NCI-H748 (cell line): ENCODE data around the gene SRL.
"Not testable (repeated sequence)": the region's sequence is repeated elsewhere in the genome, so short reads cannot be mapped to it uniquely, and the experiment has no call there.

Experiments used
- DNase-seq: peaks from one replicate; lab custom pipeline; 2025; ENCODE audit not compliant: unreplicated experiment; lab: John Stamatoyannopoulos, UW

SRL gene

DNA sequence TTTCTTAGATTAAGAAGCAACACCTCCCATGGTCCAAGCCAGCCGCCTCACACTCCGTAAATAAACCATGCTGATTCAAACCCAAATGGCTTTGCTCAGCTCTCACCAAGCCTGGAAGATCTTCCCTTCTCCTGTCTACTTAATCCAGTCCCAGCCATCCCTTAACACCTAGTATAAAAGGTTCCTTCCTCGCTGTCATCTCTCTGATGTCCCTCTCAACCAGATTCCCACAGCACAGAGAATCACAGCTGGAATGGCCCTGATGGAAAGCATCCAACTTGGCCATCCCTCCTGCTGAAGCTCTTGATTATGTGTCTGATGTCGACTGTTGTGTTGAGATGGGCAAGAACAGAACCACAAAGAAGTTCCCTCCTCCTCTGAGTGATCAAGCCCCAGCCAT, 75.1 kb downstream of the SRL start:
- DNase-seq = no peak

DNA sequence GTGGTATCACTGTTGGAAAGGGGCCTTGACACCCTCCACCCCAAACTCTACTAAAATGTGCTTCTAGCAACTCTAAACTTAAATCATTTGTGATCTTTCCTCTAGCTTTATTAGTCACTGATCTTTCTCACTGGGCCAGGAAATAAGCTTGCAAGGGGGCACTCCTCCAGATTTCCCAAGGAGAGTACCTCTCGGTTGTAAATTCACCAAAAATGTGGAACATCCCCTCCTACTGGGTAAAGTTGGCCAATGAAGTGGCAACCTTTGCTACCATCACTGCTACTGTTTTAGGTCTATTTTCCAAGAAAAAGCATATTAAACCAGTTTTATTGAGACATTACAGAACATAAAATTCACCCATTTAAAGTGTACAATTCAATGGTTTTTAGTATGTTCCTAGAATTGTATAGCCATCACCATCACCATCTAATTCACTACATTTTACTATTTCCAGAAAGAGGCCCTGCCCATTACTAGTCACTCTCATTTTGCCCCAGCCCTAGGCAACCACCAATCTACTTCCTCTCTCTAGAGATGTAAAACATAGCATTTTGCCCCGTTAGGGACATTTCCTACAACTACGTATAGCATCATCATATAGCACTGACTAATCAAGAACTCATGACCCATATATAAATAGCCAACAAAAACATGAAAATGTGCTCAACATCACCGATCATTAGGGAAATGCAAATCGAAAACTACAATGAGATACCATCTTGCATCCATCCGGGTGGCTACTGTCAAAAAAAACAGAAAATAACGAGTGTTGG, 81.0 kb downstream of the SRL start:
- DNase-seq = no peak

DNA sequence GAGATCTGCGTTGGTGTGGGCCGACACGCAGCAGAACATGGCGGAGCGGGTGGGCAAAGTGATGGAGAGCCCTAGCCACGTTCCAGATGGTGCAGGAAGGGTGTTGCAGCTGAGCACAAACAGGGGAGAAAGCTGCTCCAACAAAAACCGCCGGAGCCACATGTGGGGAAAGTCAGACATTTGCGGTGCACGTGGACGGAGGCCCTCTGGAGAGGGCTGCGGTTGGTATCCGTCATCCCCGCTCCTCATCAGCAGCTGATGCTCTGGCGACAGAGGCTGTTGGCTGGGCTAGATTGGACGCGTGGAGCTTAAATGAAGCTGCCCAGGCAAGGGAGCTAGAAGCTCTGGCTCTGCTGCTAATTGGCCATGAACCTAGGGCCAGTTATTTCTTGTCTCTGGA, 82.2 kb downstream of the SRL start:
- DNase-seq = no peak

DNA sequence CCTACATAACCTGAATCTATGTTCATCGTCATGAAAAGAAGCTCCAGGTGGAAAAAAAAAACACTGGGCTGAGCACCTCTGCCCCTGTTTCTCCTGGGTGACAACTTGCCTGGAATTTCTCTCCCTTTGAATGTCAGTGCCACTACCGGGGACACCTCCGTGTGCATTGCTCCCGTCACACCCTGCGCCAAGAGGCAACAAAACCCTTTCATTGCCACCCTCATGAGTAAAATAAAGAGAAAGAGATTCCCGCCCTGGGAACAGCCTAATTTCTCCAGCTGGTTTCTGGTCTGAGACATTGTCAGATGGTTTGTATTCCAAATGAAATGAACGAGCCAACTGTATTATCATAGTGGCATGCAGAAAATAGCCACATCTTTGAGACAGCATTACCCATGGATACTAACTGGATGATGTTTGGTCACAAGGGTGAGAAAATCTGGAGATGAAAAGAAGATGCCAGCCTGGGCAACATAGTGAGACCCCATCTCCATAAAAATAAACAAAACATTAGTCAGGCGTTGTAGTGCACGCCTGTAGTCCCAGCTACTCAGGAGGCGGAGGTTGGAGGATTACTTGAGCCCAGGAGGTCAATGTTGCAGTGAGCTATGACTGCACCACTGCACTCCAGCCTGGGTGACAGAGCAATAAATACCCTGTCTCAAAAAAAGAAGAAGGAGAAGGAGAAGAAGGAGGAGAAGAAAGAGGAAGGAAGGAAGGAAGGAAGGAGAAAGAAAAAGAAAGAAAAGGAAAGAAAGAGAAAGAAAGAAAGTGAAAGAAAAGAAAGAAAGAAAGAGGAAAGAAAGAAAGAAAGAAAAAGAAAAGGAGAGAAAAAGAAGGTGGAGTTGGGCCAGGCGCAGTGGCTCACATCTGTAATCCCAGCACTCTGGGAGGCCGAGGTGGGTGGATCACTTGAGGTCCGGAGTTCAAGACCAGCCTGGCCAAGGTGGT, 83.5 kb downstream of the SRL start:
- DNase-seq = no peak

DNA sequence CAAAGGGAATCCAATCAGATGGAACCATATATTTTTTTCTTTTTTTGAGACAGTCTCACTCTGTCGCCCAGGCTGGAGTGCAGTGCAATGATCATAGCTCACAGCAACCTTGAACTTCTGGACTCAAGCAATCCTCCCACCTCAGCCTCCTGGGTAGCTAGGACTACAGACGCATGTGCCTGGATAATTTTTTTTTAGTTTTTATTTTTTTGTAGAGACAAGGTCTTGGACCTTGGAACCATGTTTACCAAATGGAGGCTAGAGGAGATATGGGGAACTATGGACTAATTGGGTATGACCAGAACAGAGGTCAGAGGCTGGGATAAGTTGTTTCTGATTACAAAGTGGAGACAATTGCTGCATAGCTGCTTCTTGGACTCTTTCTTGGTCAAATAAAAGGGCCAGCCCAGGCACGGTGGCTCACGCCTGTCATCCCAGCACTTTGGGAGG, 84.5 kb downstream of the SRL start:
- DNase-seq = no peak

DNA sequence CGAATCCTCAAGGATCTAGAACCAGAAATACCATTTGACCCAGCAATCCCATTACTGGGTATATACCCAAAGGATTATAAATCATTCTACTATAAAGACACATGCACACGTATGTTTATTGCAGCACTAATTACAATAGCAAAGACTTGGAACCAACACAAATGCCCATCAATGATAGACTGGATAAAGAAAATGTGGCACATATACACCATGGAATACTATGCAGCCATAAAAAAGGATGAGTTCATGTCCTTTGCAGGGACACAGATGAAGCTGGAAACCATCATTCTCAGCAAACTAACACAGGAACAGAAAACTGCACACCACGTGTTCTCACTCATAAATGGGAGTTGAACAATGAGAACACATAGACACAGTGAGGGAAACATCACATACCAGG, 85.4 kb downstream of the SRL start:
- DNase-seq = not testable (repeated sequence)

DNA sequence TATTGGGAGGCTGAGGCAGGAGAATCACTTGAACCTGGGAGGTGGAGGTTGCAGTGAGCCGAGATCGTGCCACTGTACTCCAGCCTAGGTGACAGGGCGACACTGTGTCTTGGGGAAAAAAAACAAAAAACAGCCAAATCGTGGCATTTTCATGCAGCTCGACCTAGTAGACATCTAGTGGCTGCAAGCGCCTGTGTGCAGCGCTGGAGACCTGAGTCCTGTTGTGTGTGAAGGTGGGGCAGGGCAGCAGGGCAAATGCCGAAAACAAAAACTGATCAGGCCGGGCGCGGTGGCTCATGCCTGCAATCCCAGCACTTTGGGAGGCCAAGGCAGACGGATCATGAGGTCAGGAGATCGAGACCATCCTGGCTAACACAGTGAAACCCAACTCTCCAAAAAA, 88.5 kb downstream of the SRL start:
- DNase-seq = not testable (repeated sequence)

DNA sequence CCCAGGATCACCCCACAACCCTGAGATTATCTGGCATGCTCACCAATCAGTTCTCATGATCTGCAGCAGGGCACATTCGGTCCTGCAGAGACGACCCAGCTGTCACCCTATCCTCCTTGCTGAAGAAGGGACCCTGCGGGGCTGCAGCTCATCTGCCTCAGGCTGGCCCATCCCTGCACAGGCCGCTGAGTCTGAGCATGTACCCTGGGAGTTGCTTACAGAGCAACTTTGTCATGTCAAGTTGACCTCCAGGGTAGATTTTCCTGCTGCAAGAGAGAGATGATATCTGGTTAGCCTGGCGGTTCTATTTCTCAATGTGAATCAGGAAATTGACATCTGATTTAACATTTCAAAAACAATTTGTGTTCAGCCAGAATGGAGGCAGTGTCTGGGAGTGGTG, 89.6 kb downstream of the SRL start:
- DNase-seq = no peak

DNA sequence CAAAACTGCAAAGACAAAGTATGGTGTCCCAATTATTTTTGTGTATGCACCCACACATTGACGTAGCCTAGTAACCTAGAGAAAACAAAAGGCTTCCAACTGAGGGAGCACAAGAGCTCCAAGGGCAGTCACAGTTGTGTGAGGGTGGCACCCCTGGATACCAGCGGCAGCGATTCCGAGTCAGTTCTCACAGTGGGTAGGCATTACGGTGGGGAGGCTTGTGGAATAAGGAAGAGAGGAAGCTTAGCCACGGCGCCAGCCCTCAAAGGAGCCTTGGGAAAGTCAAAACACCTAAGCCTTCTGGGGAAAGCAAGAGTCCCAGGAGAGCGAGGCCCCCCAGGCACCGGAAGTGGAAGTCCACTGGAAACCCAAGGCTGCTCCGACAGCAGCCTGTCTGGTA, 94.6 kb downstream of the SRL start:
- no peak for DNase-seq

DNA sequence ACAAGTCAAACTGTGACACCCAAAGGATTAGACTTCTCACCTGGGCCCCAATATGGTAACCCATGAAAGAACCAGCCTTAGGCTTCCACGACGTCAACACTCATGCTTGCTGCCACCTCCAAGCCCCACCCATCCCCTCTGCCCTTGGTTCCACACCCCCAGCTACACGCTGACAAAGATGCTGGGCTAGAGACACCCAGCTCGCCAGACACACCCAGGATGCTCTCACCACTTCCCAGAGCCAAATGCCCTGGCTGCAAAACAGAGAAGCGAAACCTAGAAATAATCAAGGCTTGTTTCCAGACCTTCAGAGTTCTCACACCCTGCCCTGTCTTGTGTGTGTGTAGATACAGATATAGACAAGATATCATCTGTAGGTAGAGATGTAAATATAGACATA, 99.6 kb downstream of the SRL start:
- DNase-seq = no peak

DNA sequence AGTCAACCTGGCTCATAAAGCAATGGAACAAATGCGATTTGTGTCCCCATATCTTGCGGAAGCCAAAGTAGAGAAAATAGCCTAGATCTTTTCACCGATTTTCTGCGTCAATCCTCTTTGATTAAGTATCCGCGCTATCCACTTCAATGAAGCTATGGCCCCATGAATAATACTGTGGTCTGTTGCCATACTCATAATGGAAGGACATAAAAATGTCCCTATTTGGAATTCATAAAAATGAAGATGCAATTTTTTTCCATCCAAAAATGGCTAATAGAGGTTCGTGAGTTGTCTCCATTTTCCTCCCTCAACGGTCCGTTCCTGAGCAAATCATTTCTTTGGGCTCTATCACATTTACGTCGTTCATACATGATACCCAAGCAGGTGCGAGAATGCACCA, 100.3 kb downstream of the SRL start:
- no peak for DNase-seq

DNA sequence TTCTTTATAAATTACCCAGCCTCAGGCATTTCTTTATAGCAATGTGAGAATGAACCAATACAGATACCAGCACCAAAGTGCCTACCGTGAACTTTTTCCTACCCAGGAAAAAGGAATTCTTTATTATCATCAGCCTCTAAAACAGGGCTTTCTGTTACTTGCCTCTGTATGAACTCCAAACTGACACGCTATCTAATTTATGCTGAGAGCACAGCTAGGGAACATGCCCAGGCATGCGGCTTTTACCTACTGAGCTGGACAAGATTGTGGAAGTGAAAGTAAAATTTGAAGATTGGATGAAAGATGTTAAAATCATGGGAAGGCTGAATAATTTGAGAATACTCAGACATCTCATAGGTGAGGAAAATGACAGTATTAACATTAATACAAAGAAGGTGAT, 101.2 kb downstream of the SRL start:
- no peak for DNase-seq

DNA sequence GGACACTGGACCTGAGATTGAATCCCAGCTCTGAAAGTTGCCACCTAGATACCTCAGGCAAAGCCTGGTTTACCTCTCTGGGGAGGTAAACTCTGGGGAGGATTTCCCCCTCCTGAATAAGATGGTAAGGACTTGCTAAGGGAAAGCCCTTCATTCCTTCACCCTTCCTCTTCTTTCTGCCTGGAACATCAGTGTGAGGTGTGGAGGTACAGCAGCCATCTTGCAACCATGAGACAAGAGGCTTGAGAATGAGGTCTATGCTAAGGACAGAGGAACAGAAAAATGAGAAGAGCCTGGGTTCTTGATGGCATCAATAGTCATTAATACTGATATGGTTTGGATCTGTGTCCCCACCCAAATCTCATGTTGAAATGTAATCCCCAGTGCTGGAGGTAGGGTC, 101.9 kb downstream of the SRL start:
- DNase-seq = no peak
